Transverse colon (tissue), 3 donors: Measurements from ENCODE around the gene RALGAPA1.

Experiments
- POLR2A ChIP-seq: fragments of 450-650 bp; IDR thresholded peaks from one replicate; pipeline ENCODE4 v1.6.1; 2016; ENCODE audit warnings: antibody characterized with exemption, mild to moderate bottlenecking, moderate library complexity
- TF ChIP-seq, protein P1 (sequence below), 5 experiments: fragments of 200-600 bp in 3 of 5; fragments of 450-650 bp in 2 of 5; sonication (generic) in 3 of 5; IDR thresholded peaks; 1 replicate in 2 of 5; 2 replicates in 3 of 5; pipeline ENCODE4 v1.5.1; 2016 to 2017; ENCODE audit warnings: antibody characterized with exemption in 5 of 5, inconsistent platforms in 3 of 5, mild to moderate bottlenecking in 2 of 5, moderate library complexity in 1 of 5

DNA sequence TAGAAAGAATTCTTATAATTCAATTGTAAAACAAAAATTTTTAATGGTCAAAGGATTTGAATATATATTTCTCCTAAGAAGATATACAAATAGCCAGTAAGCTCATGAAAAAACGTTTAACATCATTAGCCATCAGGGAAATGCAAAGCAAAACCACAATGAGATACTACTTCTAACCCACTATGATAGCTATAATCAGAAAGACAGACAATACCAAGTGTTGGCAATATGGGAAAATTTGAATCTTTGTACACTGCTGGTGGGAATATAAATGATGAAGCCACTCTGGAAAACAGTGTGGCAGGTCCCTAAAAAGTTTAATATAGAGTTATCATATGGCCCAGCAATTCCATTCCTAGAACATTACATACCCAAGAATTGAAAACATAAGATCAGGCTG is 25.4 kb downstream of the RALGAPA1 start:
- TF ChIP-seq, protein P1, sequence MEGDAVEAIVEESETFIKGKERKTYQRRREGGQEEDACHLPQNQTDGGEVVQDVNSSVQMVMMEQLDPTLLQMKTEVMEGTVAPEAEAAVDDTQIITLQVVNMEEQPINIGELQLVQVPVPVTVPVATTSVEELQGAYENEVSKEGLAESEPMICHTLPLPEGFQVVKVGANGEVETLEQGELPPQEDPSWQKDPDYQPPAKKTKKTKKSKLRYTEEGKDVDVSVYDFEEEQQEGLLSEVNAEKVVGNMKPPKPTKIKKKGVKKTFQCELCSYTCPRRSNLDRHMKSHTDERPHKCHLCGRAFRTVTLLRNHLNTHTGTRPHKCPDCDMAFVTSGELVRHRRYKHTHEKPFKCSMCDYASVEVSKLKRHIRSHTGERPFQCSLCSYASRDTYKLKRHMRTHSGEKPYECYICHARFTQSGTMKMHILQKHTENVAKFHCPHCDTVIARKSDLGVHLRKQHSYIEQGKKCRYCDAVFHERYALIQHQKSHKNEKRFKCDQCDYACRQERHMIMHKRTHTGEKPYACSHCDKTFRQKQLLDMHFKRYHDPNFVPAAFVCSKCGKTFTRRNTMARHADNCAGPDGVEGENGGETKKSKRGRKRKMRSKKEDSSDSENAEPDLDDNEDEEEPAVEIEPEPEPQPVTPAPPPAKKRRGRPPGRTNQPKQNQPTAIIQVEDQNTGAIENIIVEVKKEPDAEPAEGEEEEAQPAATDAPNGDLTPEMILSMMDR (IDR thresholded peaks at IDR 0.05) = no peak
- no peak for TF ChIP-seq POLR2A
